Lower lobe of right lung (tissue), 2 donors: ENCODE results near the gene GLYATL1B. TPM values are rescaled to one million over a fixed set of nuclear protein-coding genes. Genes with fewer than 3 reads are reported as not detected.
"Not testable (repeated sequence)": the region's sequence is repeated elsewhere in the genome, so short reads cannot be mapped to it uniquely, and the experiment has no call there.

Source experiments
- ATAC-seq, 2 donors: fragments of 200-7000 bp; cut with Tn5 transposase; one replicate each; pipeline ENCODE4 v1.9.1; 2020 to 2022; ENCODE audit warnings: mild to moderate bottlenecking in 2 of 2, moderate library complexity in 2 of 2
- DNase-seq: peaks from one replicate; pipeline ENCODE4 v3.0.0-alpha.2; 2020
- H3K27ac ChIP-seq: fragments of 200-600 bp; one replicate; pipeline ENCODE4 v1.8.0; 2022
- H3K27me3 ChIP-seq: fragments of 200-600 bp; one replicate; pipeline ENCODE4 v1.8.0; 2022; ENCODE audit warnings: low read depth
- H3K36me3 ChIP-seq: fragments of 200-600 bp; one replicate; pipeline ENCODE4 v1.8.0; 2022; ENCODE audit warnings: mild to moderate bottlenecking
- H3K4me1 ChIP-seq: fragments of 200-600 bp; one replicate; pipeline ENCODE4 v1.8.0; 2022
- H3K4me3 ChIP-seq: fragments of 200-600 bp; one replicate; pipeline ENCODE4 v1.8.0; 2022; ENCODE audit warnings: mild to moderate bottlenecking
- H3K9me3 ChIP-seq: fragments of 200-600 bp; one replicate; pipeline ENCODE4 v1.8.0; 2022
- CTCF ChIP-seq: fragments of 200-600 bp; IDR thresholded peaks from one replicate; pipeline ENCODE4 v1.8.0; 2022; ENCODE audit warnings: antibody characterized with exemption, mild to moderate bottlenecking
- intact Hi-C: fragments of 100-400 bp; cut with DNase I; formaldehyde crosslinking; loops from one replicate; pipeline ENCODE4 v1.11.0; 2022
- total RNA-seq: library from RNA; stranded (reverse); fragmentation: NEBNext Ultra II Directional; extraction: Animal tissue kit (Norgen Biotek cat#: 25700); gene quantifications from one replicate; pipeline ENCODE4 v1.2.1, GENCODE V29; 2021
- donor health status: DM: no; HTN: yes; CAD: no; lungs with severe emphysema.

GLYATL1B gene
- total RNA-seq, 1 donor from 2014 or later: not detected

- peaks cover 11% of the 10 kb centered on the region for H3K27me3 ChIP-seq
- no peak for TF ChIP-seq CTCF
- DNase-seq: no peak
- H3K4me3 ChIP-seq: no peak overlapping the region
- no peaks in the 10 kb centered on the region for H3K4me1 ChIP-seq
- intact Hi-C loops: no loop called here
- no peaks in the 10 kb centered on the region for H3K36me3 ChIP-seq
- H3K9me3 ChIP-seq: no peaks in the 10 kb centered on the region
- no peak overlapping the region for H3K27ac ChIP-seq
- no peak for ATAC-seq
Observed at GRCh38 chr11:59079086-59079485, 7.0 kb upstream of the GLYATL1B start.

- ATAC-seq, H3K4me3 ChIP-seq, DNase-seq, H3K9me3 ChIP-seq, H3K27ac ChIP-seq, H3K36me3 ChIP-seq, H3K4me1 ChIP-seq, intact Hi-C loops: not testable (repeated sequence)
- H3K27me3 ChIP-seq: peaks cover 11% of the 10 kb centered on the region
Observed at GRCh38 chr11:59080421-59080820, 5.7 kb upstream of the GLYATL1B start.

GRCh38 chr11:59081430-59082020 lies 4.6 kb upstream of the GLYATL1B start:
- DNase-seq, H3K9me3 ChIP-seq, H3K4me1 ChIP-seq, intact Hi-C loops, H3K36me3 ChIP-seq, ATAC-seq, H3K4me3 ChIP-seq, H3K27me3 ChIP-seq, H3K27ac ChIP-seq: not testable (repeated sequence)

- intact Hi-C loops: no loop called here
- Histone ChIP-seq H3K36me3 (no peaks in the 10 kb centered on the region), H3K9me3 (no peaks in the 10 kb centered on the region), H3K27ac (no peak overlapping the region), H3K4me1 (no peaks in the 10 kb centered on the region), H3K27me3 (no peaks in the 10 kb centered on the region), H3K4me3 (no peak overlapping the region)
- no peak for TF ChIP-seq CTCF
- ATAC-seq (no peak), DNase-seq (no peak)
Observed at GRCh38 chr11:59088162-59088561, 2.1 kb downstream of the GLYATL1B start.

GRCh38 chr11:59093576-59093975 lies 7.5 kb downstream of the GLYATL1B start:
- intact Hi-C loops, H3K9me3 ChIP-seq, H3K4me3 ChIP-seq, H3K27me3 ChIP-seq, DNase-seq, H3K27ac ChIP-seq, H3K4me1 ChIP-seq, ATAC-seq, H3K36me3 ChIP-seq: not testable (repeated sequence)

GRCh38 chr11:59095225-59095624 lies 9.1 kb downstream of the GLYATL1B start:
- H3K9me3 ChIP-seq: not testable (repeated sequence)

GRCh38 chr11:59095972-59096575 lies 10.0 kb downstream of the GLYATL1B start:
- H3K36me3 ChIP-seq, intact Hi-C loops, H3K4me3 ChIP-seq, H3K27me3 ChIP-seq, H3K4me1 ChIP-seq, DNase-seq, H3K9me3 ChIP-seq, H3K27ac ChIP-seq: not testable (repeated sequence)
- ATAC-seq: peak in 1 of 2 donors; percentile 80

More at GRCh38 chr11:59095225-59095624, 9.1 kb downstream of the GLYATL1B start:
- intact Hi-C loops, ATAC-seq, H3K4me1 ChIP-seq, DNase-seq, H3K36me3 ChIP-seq, H3K27me3 ChIP-seq, H3K27ac ChIP-seq, H3K4me3 ChIP-seq: not testable (repeated sequence)

- H3K27me3 ChIP-seq: no peaks in the 10 kb centered on the region
- no peak overlapping the region for H3K4me3 ChIP-seq
- peaks cover 5% of the 10 kb centered on the region for H3K4me1 ChIP-seq
- peak; percentile 69 to 73 for ATAC-seq
- peak; percentile 57 for DNase-seq
- H3K27ac ChIP-seq: no peak overlapping the region
- intact Hi-C loops: no loop called here
- no peaks in the 10 kb centered on the region for H3K36me3 ChIP-seq
- no peaks in the 10 kb centered on the region for H3K9me3 ChIP-seq
- peak; percentile 72 for TF ChIP-seq CTCF
Observed at GRCh38 chr11:59097113-59097708, 11.1 kb downstream of the GLYATL1B start.

GRCh38 chr11:59097938-59098337 lies 11.8 kb downstream of the GLYATL1B start:
- intact Hi-C loops, H3K4me1 ChIP-seq, ATAC-seq, H3K27me3 ChIP-seq, H3K4me3 ChIP-seq, H3K9me3 ChIP-seq, H3K36me3 ChIP-seq, DNase-seq, H3K27ac ChIP-seq: not testable (repeated sequence)
